Astrocyte of the spinal cord (primary cell): ENCODE measurements around the gene PERCC1.

Experiments
- DNase-seq: peaks from one replicate; pipeline ENCODE4 v3.0.0; 2011; ENCODE audit warnings: low read depth, low spot score
- H3K4me3 ChIP-seq: 2 replicates; pipeline ENCODE4 v1.5.1; 2011; ENCODE audit warnings: low read depth, mild to moderate bottlenecking, low read length, moderate library complexity
- CTCF ChIP-seq: IDR thresholded peaks from 2 replicates; pipeline ENCODE4 v1.5.1; 2012; ENCODE audit warnings: low read depth, mild to moderate bottlenecking, low read length, inconsistent platforms
- in situ Hi-C: cut with HindIII; loops from 2 replicates; pipeline ENCODE4 v1.10.0; 2017; ENCODE audit warnings: low sequenced_read_pairs

Gene PERCC1

GRCh38 chr16:1433263-1433560, 2.3 kb downstream of the PERCC1 start:
- no peak for TF ChIP-seq CTCF
- no peak for DNase-seq
- in situ Hi-C loops: no loop called here
- no peak overlapping the region for H3K4me3 ChIP-seq

- no peak for TF ChIP-seq CTCF
- H3K4me3 ChIP-seq: no peak overlapping the region
- in situ Hi-C loops: no loop called here
- no peak for DNase-seq
Measured at GRCh38 chr16:1433756-1434155, 2.9 kb downstream of the PERCC1 start.

- in situ Hi-C loops: no loop called here
- H3K4me3 ChIP-seq: no peak overlapping the region
- DNase-seq: no peak
- no peak for TF ChIP-seq CTCF
Measured at GRCh38 chr16:1434644-1435592, 4.0 kb downstream of the PERCC1 start.

GRCh38 chr16:1435921-1436697, 5.2 kb downstream of the PERCC1 start:
- TF ChIP-seq CTCF: no peak
- H3K4me3 ChIP-seq: no peak overlapping the region
- in situ Hi-C loops: no loop called here
- DNase-seq: no peak

- no peak overlapping the region for H3K4me3 ChIP-seq
- no peak for TF ChIP-seq CTCF
- DNase-seq: no peak
- in situ Hi-C loops: no loop called here
Measured at GRCh38 chr16:1436731-1437355, 6.0 kb downstream of the PERCC1 start.

GRCh38 chr16:1437606-1438005, 6.7 kb downstream of the PERCC1 start:
- in situ Hi-C loops: no loop called here
- DNase-seq: no peak
- H3K4me3 ChIP-seq: no peak overlapping the region
- no peak for TF ChIP-seq CTCF
